ENCODE measurements around the gene TUBA1C. TPM values are rescaled to one million over a fixed set of nuclear protein-coding genes. Genes with fewer than 3 reads are reported as not detected.

The TUBA1C gene
- total RNA-seq: 99.6 and 124 TPM in 2 replicates

GRCh38 chr12:49264873-49265792 lies at the start of gene TUBA1C:
Gene TUBA1C (plus strand): TSS chr12:49265082. CDS start chr12:49265182, 100 bp downstream.

GRCh38 chr12:49295082-49295936 lies 30.4 kb downstream of the TUBA1C start, which contains the start of gene PRPH:
Gene PRPH (plus strand): TSS chr12:49295147. CDS start chr12:49295201, 54 bp downstream.

GRCh38 chr12:49322708-49323523 lies 58.0 kb downstream of the TUBA1C start, which contains the start of gene TROAP:
Gene TROAP (plus strand): TSS chr12:49323255. CDS start chr12:49323609, 354 bp downstream.

Other genes with a start within 250 kb of the TUBA1C start
- 73.2 and 85.3 TPM in 2 replicates for gene PRKAG1, start 246.3 kb upstream of the TUBA1C start, total RNA-seq
- 17.5 and 26.1 TPM in 2 replicates for gene KMT2D, start 204.3 kb upstream of the TUBA1C start, total RNA-seq
- under 0.01 TPM in 1 of 2 replicates, not detected in the other for gene RHEBL1, start 195.1 kb upstream of the TUBA1C start, total RNA-seq
- 0.17 TPM in 1 of 2 replicates, not detected in the other for gene DHH, start 170.3 kb upstream of the TUBA1C start, total RNA-seq
- gene LMBR1L, start 154.2 kb upstream of the TUBA1C start, total RNA-seq: 60.2 and 61.0 TPM in 2 replicates
- gene TUBA1B, start 133.7 kb upstream of the TUBA1C start, total RNA-seq: 573 and 797 TPM in 2 replicates
- gene TUBA1A, start 76.0 kb upstream of the TUBA1C start, total RNA-seq: 861 and 1,359 TPM in 2 replicates
- 0.95 and 1.4 TPM in 2 replicates for gene PRPH, start 30.1 kb downstream of the TUBA1C start, total RNA-seq
- gene TROAP, start 58.2 kb downstream of the TUBA1C start, total RNA-seq: 1.0 and 4.7 TPM in 2 replicates
- 0.09 and 0.63 TPM in 2 replicates for gene C1QL4, start 72.1 kb downstream of the TUBA1C start, total RNA-seq
- gene DNAJC22, start 81.8 kb downstream of the TUBA1C start, total RNA-seq: 0.43 and 7.9 TPM in 2 replicates
- 27.0 and 40.5 TPM in 2 replicates for gene SPATS2, start 102.4 kb downstream of the TUBA1C start, total RNA-seq